ENCODE results near the gene PGLYRP3. TPM values are rescaled to one million over a fixed set of nuclear protein-coding genes. Genes with fewer than 3 reads are reported as not detected.

PGLYRP3 gene
- total and polyA plus RNA-seq, 2 experiments from 2014 or later: not detected

DNA sequence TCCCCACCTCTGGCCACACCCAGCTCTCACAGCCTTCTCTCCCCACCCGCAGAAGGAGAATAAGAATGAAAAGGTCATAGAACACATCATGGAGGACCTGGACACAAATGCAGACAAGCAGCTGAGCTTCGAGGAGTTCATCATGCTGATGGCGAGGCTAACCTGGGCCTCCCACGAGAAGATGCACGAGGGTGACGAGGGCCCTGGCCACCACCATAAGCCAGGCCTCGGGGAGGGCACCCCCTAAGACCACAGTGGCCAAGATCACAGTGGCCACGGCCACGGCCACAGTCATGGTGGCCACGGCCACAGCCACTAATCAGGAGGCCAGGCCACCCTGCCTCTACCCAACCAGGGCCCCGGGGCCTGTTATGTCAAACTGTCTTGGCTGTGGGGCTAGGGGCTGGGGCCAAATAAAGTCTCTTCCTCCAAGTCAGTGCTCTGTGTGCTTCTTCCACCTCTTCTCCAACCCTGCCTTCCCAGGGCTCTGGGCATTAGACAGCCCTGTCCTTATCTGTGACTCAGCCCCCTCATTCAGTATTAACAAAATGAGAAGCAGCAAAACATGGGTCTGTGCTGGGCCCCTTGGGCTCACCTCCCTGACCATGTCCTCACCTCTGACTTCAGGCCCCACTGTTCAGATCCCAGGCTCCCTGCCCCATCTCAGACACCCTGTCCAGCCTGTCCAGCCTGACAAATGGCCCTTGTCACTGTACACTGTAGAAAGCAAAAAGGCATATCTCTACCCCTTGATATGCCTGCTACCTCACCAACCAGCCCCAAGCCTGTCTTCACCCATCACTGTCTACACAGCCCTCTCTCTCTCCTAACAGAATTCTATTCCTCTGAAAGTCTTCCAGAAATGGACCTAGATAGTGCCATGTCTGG lies 48.1 kb upstream of the PGLYRP3 start:
- Histone ChIP-seq H3K9me2 (replicated peaks; ENCODE audit: insufficient read depth) (no peaks in the 10 kb centered on the region), H3K9me3 (ENCODE audit: low read depth) (no peaks in the 10 kb centered on the region), H3K4me3 (no peak overlapping the region), H3K27ac (no peak overlapping the region), H3K79me2 (no peaks in the 10 kb centered on the region), H3K36me3 (replicated peaks; ENCODE audit: insufficient read depth, low read depth) (no peaks in the 10 kb centered on the region), H3K4me1 (ENCODE audit: insufficient read depth) (no peaks in the 10 kb centered on the region), H3K4me2 (no peak overlapping the region), H3K27me3 (peaks cover 4% of the 10 kb centered on the region), H4K20me1 (ENCODE audit: insufficient read depth, poor library complexity, severe bottlenecking) (no peaks in the 10 kb centered on the region), H2AFZ (no peak overlapping the region)
- TF ChIP-seq EZH2phosphoT487 (IDR thresholded peaks at IDR 0.05; ENCODE audit: low read depth, severe bottlenecking, unreplicated experiment) (no peak), EZH2 (IDR thresholded peaks at IDR 0.05; ENCODE audit: borderline replicate concordance) (no peak)
- TF ChIP-seq, protein P1, sequence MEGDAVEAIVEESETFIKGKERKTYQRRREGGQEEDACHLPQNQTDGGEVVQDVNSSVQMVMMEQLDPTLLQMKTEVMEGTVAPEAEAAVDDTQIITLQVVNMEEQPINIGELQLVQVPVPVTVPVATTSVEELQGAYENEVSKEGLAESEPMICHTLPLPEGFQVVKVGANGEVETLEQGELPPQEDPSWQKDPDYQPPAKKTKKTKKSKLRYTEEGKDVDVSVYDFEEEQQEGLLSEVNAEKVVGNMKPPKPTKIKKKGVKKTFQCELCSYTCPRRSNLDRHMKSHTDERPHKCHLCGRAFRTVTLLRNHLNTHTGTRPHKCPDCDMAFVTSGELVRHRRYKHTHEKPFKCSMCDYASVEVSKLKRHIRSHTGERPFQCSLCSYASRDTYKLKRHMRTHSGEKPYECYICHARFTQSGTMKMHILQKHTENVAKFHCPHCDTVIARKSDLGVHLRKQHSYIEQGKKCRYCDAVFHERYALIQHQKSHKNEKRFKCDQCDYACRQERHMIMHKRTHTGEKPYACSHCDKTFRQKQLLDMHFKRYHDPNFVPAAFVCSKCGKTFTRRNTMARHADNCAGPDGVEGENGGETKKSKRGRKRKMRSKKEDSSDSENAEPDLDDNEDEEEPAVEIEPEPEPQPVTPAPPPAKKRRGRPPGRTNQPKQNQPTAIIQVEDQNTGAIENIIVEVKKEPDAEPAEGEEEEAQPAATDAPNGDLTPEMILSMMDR (IDR thresholded peaks at IDR 0.05; ENCODE audit: poor library complexity): no peak
- DNase-seq (ENCODE audit: low spot score): no peak
- 81% methylated on average over 11 of the region's 11 CpGs for WGBS (ENCODE audit: low lambda C conversion rate, missing lambda C conversion rate)

GRCh38 chr1:153360190-153360589 lies 47.4 kb upstream of the PGLYRP3 start:
- WGBS (ENCODE audit: low lambda C conversion rate, missing lambda C conversion rate): 90% methylated on average over 2 of the region's 2 CpGs
- no peak overlapping the region for H3K4me2 ChIP-seq
- no peaks in the 10 kb centered on the region for H4K20me1 ChIP-seq (ENCODE audit: insufficient read depth, poor library complexity, severe bottlenecking)
- no peaks in the 10 kb centered on the region for H3K36me3 ChIP-seq (replicated peaks; ENCODE audit: insufficient read depth, low read depth)
- H3K9me3 ChIP-seq (ENCODE audit: low read depth): no peaks in the 10 kb centered on the region
- no peak overlapping the region for H3K4me3 ChIP-seq
- peaks cover 4% of the 10 kb centered on the region for H3K27me3 ChIP-seq
- no peak for TF ChIP-seq EZH2phosphoT487 (IDR thresholded peaks at IDR 0.05; ENCODE audit: low read depth, severe bottlenecking, unreplicated experiment)
- TF ChIP-seq, protein P1 (IDR thresholded peaks at IDR 0.05; ENCODE audit: poor library complexity): no peak
- TF ChIP-seq EZH2 (IDR thresholded peaks at IDR 0.05; ENCODE audit: borderline replicate concordance): no peak
- no peaks in the 10 kb centered on the region for H3K4me1 ChIP-seq (ENCODE audit: insufficient read depth)
- no peak for DNase-seq (ENCODE audit: low spot score)
- no peak overlapping the region for H3K27ac ChIP-seq
- H3K79me2 ChIP-seq: no peaks in the 10 kb centered on the region
- no peak overlapping the region for H2AFZ ChIP-seq
- no peaks in the 10 kb centered on the region for H3K9me2 ChIP-seq (replicated peaks; ENCODE audit: insufficient read depth)

GRCh38 chr1:153359241-153359640 lies 46.5 kb upstream of the PGLYRP3 start:
- Histone ChIP-seq H3K9me2 (replicated peaks; ENCODE audit: insufficient read depth) (no peaks in the 10 kb centered on the region), H3K4me3 (no peak overlapping the region), H3K4me1 (ENCODE audit: insufficient read depth) (no peaks in the 10 kb centered on the region), H3K79me2 (no peaks in the 10 kb centered on the region), H3K27me3 (peaks cover 4% of the 10 kb centered on the region), H3K4me2 (no peak overlapping the region), H3K36me3 (replicated peaks; ENCODE audit: insufficient read depth, low read depth) (no peaks in the 10 kb centered on the region), H2AFZ (no peak overlapping the region), H3K27ac (no peak overlapping the region), H3K9me3 (ENCODE audit: low read depth) (no peaks in the 10 kb centered on the region), H4K20me1 (ENCODE audit: insufficient read depth, poor library complexity, severe bottlenecking) (no peaks in the 10 kb centered on the region)
- no peak for TF ChIP-seq EZH2 (IDR thresholded peaks at IDR 0.05; ENCODE audit: borderline replicate concordance)
- no peak for TF ChIP-seq EZH2phosphoT487 (IDR thresholded peaks at IDR 0.05; ENCODE audit: low read depth, severe bottlenecking, unreplicated experiment)
- TF ChIP-seq, protein P1 (IDR thresholded peaks at IDR 0.05; ENCODE audit: poor library complexity): no peak
- DNase-seq (ENCODE audit: low spot score): no peak
- 91% methylated on average over 3 of the region's 6 CpGs for WGBS (ENCODE audit: low lambda C conversion rate, missing lambda C conversion rate)
